ENCODE measurements around the gene EPO. TPM values are rescaled to one million over a fixed set of nuclear protein-coding genes. Genes with fewer than 3 reads are reported as not detected.

EPO gene
- total and polyA plus RNA-seq, 2 of the 8 experiments (the other 6 are each of a cell fraction or from before 2014, with no cell fraction given), result 0.42 to 0.95 TPM

GRCh38 chr7:100691676-100692577, 28.3 kb upstream of the EPO start (continued):
- no peak for TF ChIP-seq RFX5 (IDR thresholded peaks at IDR 0.05; ENCODE audit: borderline replicate concordance, low read depth, low read length)
- TF ChIP-seq FOSL1 (IDR thresholded peaks at IDR 0.05; ENCODE audit: insufficient read depth, low read depth, low read length), result no peak
- peak in 2 of 3 experiments; percentile 87 to 93; a peak in 3 of 4 replicates for TF ChIP-seq CTCF (IDR thresholded peaks at IDR 0.05; ENCODE audit: control extremely low read depth in 1 of 3, insufficient read depth in 1 of 3, low read depth in 1 of 3, low read length in 3 of 3)
- no peak for TF ChIP-seq NRF1 (IDR thresholded peaks at IDR 0.05; ENCODE audit: low read depth, low read length)
- no peak for TF ChIP-seq KDM5A (IDR thresholded peaks at IDR 0.05; ENCODE audit: low read length)
- peak; percentile 71 for TF ChIP-seq E2F6 (IDR thresholded peaks at IDR 0.05)
- no peak for TF ChIP-seq TBP (IDR thresholded peaks at IDR 0.05; ENCODE audit: low read depth, low read length)
- no peak for TF ChIP-seq USF2 (IDR thresholded peaks at IDR 0.05; ENCODE audit: low read length)
- TF ChIP-seq ZNF274 (IDR thresholded peaks at IDR 0.05; ENCODE audit: borderline replicate concordance, extremely low read depth, low read length), result no peak
- no peak for TF ChIP-seq CBX8 (IDR thresholded peaks at IDR 0.05; ENCODE audit: borderline replicate concordance, low read depth, low read length)
- TF ChIP-seq GTF2F1 (IDR thresholded peaks at IDR 0.05; ENCODE audit: borderline replicate concordance, low read depth, low read length), result no peak
- 0 out of 2 replicates have a peak, but pooled peaks have one; percentile 50 for TF ChIP-seq GABPA (IDR thresholded peaks at IDR 0.05; ENCODE audit: borderline replicate concordance, insufficient read depth, low read length)
- TF ChIP-seq PHF8 (conservative IDR thresholded peaks at IDR 0.05; ENCODE audit: low read depth, low read length), result no peak

Measured in H1 (cell line).